NCI-H748 treated with DMSO at 0.1 percent for 48 hours (cell line): ENCODE results near the gene CHN2.

Experiments used
- DNase-seq: peaks from one replicate; lab custom pipeline; 2025; lab: John Stamatoyannopoulos, UW

The CHN2 gene

DNA sequence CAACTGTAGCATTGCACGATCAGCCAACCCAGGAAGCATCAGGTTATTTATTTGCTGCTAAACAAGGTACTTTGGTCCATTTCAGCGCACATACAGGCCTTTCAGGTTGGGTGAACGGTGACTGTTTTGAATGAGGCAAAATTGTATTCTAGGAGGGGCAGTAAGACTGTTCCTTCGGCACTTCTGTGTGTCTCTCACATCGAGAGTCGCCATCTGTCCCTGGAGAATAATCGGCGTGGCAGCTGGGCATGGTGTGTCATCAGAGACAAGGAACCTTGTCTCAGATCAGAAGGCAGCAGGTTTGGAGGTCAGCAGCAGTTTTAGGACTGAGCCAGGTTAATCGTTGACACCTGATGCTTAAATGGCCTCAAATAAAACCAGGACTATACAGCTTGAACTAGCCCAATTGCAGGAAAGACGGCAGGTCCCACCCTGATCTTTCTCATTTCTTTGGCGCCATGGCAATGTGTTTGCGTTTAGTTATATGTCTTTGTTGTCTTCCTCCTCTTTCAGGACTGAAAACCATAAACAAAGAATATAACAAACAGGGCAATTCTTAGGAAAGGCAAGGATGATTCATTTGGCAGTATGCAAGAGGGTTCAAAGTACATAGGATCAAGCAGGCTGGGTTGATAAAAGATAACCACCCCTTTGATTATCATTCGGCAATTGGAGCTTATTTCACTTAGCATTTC lies 277.0 kb downstream of the CHN2 start:
- DNase-seq = no peak

DNA sequence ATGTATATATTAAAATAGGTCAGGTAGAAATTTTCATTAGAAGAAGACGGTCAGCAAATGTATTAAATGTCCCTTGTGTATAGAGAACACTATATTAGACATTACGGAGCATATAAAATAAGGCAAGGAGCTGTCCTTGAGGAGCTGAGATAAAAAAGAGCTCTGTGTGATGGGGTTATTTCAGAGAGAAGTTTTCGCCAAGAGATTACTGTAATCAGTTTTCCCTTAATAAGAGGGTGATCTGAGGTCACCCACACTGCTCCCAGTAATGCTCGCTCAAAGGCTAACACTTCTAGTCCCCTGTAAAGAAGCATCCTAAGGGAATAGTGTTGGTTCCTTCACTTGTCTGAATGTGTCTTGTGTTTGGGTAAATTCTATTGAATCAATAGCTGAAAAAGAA lies 282.3 kb downstream of the CHN2 start:
- DNase-seq = no peak

DNA sequence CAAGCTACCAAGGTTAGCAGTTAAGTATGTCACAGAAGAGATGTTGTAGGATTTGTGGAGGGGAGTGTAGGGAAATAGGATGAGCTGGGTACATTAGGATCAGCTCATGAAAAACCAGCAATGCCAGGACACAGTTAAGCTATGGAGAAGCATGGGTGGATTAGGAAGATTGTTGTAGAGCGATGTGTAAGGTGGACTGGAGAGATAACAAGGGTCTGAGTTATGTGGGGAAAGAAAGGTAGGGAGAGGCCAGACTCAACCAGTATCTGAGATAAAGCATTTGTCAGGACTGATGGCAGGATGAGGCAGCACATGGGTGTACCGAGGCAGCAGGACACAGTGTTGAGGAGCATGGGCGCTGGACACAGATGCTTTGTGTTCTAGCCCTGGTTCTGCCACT lies 283.7 kb downstream of the CHN2 start:
- no peak for DNase-seq

DNA sequence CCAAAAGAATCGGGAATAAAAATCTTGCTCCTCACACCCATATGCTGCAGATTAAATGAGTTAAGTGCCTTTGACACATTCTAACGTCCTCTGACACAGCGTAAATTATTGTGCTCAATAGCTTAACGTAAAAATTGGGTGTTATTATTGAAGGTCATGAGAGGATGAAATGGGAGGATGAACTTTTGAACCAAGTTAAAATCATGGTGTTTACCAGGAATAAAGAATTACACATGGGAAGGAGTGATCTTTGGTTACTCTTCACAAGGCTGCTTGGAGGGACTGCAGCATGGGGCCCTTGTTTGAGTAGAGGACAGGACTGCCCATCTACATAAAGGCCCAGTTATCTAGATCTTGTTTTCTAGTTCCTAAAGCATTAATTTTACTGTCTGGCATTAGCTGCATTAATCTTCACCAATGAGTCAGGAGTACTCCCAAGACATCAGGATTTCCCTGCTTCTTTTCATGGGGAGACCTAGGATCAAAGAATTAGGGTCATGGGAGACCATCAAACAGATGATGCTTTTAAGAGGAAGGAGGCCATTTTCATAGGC lies 284.2 kb downstream of the CHN2 start:
- no peak for DNase-seq

DNA sequence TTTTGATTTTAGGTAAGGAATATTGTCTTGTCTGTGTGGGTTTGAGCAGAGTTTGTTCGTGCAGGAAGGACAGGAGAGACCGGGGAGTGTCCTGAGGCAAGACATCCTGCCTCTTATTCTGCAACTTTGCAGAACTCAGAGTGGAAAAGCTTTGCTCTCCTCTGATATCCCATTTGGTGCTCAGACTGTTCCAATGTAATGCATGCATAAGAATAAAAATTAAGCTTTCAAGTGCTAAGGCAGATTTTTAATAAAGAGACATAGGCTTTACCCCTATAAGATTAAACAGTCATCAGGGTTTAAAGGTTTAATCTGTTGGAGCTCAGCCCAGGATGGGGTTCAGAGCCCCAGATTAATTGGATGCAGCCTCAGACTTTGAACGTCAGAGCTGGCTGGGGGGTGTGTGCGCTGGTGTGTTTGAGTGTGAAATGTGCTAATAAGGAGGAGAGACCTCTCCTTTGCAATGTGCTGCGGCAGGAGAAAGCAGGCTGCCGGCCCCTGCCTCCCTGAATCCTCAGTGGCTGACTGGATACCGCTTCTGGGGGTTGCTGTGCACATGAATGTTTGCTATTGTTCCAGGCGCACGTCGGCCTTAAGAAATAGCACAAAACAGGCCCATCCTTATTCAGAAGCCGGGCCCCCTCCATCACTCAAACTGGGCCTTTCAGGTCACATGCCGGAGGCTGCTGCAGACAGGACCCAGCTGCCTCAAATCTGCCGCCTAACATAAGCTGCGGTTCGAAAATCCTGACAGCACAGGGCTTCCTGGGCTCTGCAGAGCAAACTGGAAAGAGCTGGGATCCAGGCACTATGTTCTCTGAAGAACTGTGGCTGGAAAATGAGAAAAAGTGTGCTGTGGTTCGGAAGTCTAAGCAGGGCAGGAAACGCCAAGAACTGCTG lies 285.0 kb downstream of the CHN2 start:
- DNase-seq = no peak

DNA sequence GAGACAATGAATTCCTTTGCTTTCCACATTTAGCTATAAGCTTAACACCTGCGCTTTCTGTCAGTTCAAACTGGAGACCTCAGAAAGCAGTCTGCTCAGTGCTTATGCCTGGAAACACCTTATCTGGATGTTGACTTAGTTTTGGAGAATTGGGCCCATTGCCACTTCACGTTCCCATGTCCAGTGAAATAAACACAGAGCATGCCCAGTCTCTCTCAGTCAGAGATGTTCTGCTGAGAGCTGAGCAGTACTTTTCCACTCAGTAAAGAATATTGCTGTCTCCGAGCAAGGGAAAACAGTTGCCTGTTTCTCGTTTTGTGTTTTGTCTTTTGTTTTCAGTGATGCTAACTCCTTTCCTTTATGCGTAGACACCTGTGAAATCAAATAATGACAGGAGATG lies 285.9 kb downstream of the CHN2 start:
- no peak for DNase-seq

DNA sequence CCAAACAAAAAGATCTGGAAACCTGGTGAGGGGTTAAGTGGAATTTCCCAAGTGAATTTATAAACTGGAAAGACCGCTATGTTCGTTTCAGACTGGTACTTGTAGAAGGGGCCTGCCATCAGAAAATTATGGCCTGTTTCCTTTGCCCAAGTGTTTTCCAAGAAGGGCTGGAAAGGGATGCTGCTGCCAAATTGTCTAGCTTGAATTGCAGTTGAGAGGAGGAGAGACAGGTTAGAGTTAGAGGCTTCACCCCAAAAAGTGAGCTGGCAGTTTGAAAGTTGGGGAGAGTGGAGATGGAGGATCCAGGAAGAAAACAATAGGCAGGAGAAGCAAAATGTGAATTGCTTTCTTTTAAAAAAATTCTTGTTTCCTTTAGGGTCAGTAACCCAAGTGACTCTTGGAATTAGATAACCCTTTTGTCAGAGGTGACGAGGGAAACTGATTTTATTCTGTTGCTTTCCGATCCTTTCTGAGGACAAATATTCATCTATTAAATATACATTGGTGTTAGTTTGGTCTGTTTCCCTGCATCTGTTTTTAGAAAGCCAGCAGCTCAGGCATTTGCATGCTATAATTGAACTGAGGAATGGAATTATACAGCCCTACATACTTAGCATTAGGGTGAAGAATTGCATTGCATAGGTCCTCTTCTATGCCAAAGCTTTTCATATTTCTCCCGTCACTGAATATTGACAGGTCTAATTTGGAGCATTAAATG lies 286.5 kb downstream of the CHN2 start:
- no peak for DNase-seq

DNA sequence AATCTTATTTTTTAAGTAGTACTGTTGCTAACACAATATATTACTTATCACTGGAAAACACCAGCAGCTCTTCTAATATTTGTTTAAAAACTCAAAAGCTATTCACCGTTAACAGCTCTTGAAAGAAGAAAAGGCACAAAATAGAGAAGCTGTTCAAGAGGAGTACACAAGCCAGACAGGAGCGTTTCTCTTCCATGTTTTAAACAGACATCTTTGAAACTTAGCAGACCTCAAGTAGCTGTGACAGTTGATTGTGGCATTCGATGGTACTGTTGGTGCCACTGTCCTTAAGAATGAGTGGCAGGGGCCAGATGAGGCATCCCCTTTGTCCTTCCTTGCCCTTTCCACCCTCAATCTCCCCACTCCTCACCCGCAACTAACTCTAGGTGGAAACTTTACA lies 287.5 kb downstream of the CHN2 start:
- no peak for DNase-seq

DNA sequence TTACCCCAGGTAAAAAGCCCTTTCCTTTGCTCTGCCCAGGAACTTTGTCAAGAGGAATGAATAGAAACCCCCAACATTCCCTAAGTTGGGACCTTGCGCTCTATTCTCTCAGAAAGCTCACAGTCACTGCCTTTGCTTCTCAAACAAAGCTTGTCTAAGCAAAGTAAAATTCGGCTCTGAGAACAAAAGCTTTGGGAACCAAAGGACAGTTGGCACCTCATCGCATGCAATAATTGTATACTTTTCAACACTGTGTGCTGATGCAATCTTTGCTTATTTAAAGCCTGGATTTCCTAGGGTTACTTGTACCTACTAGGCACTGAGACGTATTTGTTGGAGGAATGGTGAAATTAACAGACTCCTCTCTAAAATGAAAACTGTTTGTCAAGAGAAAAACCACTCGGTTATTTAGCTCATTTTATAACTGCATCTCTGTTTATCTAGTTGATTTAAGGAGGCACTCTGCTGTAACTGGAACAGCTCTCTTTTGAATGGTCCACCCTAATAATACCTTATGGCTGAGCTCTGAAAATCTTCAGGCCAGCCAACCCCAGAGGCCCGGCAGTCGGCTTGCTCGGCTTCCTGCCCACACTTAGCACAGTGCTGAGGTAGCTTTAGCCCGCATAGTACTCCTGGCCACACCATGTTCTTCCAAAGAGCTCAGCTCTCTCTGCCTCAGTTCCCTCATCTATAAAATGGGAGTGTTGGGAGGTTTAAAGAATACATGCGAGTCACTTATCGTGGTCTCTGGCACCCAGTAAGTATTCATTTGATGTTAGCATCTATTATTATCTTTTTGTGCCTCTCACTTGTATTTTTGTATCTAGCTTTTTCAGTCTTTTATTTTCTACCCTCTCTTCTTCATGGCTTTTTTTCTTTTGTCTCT lies 288.9 kb downstream of the CHN2 start:
- DNase-seq = peak; percentile 14

DNA sequence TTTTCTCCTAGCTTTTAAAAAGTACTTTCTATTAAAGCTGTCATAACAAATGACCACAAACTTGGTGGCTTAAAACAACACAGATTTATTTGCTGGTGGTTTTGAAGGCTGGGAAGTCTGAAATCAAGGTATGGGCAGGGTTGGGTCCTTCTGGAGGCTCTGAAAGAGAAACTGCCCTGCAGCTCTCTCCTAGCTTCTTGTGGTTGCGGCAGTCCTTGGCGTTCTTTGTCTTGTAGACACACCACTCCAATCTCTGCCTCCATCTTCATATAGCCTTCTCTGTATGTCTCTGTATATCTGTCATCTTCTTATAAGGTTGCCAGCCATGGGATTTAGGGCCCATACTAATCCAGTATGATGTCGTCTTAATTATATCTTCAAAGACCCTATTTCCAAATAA lies 289.7 kb downstream of the CHN2 start:
- DNase-seq = no peak

DNA sequence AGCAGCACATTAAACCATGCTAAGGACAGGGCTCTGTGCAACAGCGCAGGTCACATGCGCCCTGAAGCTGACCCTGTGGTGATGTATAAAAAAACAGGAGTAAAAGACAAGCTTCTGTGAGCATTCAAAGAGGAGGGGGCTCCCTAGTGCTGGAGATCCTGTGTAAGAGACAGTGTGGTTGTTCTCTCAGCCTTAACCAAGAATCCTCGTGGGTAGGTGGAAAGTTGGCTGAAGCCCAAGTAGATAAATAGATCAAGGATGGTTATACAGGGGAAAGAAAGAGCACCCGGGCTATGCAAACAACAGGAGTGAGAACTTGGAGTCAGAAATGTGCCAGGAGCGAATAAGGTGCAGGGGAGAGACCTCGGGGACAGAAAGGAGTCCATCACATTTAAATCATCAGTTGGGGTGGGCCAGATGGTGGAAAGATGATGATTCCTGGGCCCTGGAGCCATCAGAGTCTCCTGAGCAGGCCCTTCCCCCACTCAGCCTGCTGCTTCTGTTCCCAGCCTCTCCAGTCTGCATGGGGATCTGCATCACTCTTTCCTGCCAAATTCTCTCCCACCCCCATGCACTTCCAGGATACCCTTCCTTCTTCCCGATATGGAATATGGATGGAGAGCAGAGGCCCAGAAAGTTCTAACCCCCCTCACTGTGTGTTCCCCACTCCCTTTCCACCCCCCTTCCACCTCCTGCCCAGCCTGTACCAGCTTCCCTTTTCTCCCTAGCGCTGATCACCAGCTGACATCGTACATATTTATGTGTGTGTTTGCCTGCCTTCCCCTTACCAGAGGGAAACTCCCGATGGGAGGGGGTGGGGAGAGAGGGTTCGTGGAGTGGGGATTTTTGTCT lies 291.0 kb downstream of the CHN2 start:
- DNase-seq = no peak

DNA sequence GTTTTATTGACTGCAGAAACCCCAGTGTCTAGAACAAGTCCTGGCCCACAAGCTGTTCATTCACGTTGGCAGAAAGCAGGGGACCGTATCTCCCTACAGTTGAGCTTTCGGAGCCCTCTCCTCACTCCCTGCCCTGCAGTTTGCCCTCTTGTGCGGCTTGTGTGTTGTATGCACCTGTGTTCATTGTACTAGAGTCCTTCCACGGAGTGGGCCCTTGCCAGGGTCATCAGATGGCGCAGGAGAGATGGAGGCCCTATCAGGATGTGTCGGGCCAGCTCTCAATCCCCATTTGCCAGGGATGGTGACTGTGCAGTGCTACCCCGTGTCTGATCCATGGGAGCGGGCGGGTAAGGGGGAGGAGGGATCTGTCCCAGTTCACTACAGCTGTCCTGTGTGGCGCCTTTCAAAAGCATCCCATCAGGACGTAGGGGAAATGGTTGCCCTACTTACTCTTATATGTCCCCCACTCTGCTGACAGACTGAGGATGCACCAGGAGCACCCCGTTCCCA lies 291.7 kb downstream of the CHN2 start:
- no peak for DNase-seq

DNA sequence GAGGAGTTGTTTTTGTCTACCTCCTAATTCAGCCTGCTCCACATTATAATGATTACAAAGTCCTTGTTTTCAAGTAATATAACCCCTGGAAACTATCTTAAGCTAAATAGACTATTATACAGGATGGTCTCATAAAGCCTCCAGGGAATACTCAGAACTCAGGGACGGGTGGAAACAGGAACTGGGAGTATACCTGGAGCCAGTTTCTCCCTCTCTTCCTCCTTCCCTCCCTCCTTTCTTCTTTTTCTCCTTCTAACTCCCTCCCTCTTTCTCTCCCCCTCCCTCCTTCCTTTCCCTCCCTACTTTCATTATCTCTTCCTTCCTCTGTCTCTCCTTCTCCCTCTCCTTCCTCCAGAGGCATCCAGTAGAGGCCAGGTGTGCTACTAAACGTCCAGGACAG lies 292.8 kb downstream of the CHN2 start:
- no peak for DNase-seq

DNA sequence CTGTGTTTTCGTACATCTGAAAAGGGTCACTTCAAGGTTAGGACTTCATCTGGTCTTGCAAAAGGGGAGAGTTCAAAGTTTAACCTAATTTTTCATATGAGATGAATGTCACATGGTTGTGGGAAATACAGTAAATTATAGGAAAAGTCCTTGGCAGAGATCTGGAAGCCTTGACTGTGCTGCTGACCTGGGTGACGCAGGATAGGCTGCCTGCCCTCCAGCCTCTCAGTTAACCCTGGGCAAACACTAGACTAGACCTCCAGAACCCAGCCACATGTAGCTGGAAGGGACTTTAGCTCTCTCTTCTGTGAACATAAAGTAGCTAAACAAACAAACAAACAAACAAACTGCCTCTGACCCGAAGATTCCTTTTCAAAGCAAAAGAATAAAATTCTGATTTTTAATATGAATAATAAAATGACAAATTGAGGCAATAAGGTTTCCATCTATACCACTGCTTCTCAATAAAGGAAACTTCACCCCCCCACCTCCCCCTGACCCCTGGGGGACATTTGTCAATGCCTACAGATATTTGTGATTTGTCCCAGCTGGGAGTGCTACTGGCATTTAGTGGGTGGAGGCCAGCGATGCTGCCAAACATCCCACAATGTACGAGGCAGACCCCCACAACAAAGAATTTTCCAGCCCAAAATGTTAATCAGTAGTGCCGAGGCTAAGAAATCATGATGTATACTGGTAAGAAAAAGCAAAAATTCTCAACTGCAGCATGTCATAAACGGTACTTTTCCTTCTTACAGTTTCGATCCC lies 293.8 kb downstream of the CHN2 start:
- DNase-seq = no peak

DNA sequence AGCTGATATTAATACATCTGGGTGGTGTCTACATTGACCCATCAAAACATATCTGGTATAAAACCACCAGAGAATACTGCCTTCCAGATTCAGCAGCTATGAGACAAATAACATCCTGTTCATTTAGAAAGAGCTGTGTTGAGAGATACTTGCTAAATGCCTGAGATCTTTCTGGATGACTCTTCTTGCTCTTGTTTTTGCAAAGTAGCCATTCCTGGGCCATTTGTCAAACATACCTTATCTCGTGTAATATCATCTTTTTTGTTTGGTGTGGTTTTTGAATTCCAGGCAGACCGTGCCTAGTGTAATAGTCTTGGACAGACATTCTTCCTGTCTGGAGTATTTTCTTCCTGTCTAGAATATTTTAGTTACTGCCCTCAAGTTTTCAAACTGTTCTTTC lies 294.4 kb downstream of the CHN2 start:
- no peak for DNase-seq

DNA sequence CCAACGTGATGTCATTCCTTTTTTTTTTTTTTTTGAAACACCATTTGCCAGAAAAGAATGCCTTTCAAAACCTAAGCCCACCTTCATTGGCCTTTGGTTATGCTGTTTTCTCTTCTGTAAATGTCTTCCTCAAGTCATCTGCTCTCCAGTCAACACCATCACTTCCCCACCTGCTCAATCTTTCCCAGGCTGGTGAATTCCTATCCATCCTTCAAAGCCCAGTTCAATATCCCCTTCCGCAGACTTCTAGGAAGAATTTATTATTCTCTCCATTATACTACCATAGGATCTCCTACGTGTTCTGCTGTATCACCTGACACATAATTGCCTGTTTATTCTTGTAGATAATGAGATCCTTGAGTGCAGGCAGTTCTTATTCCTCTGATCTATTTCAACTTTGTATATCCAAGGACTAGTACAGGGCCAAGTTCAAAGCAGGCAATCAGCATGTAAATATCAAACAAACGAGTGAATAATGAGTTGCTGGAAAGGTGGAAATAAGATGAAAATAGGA lies 295.6 kb downstream of the CHN2 start:
- no peak for DNase-seq

DNA sequence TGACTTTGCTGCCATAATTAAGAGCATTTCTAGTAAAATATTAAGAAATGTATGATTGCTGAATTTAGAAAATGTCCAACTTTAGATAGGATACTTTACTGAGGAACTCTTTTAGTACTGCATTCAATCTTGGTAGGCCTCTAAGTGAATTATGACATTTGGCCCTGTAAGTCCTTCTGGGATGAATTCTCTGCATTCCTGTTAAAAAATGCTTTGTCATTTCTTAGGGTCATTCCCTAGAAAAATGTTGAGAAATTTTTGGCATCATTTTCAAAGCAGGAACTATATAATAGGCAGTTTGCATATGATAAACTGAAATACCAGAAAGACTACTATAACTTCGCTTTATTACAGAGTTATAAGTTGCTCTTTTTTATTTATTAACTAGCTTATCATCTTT lies 299.8 kb downstream of the CHN2 start:
- no peak for DNase-seq

DNA sequence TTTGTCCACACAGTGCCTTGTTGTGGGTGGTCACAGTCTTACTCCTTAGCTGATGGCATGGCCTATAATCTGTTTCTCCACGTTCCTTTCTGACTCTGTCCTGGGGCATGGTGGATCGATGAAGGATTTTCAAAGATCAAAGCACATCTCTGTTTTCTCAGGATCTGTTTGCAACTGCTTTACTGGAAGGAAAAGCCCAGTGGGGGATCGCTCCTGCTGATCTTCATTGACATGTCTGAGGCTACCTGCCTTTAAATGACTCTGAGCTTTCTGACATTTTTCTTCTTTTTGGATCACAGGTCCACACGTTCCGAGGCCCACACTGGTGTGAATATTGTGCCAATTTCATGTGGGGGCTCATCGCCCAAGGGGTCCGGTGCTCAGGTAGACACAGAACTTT lies 301.1 kb downstream of the CHN2 start:
- no peak for DNase-seq

DNA sequence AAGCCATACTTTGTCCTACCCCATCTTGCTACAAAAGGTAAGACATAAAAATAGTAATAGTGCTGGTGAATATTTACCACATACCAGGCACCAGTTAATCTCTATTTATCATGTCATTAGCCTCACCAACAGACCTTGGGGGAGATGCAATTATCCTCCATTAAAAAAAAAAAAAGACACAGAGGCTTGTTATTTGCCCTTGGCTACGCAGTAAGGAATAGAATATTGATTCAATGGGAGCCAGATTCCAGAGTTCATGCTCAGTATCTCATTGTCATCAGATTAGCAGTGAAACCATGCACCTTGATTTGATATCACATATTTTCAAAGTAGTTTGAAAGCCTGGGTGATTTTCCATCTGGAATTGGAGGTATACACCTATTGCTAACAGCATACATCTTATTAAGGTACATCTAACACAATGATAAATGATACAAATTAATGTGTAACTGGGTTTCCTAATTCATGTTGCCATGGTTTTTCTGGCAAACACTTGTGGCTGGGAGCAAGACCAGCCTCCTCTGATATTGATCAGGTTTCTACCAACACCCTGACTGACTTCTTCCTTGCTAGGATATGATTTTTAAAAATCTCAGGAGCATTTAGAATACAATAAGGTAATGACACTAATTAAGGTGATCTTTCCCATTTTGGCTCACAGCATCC lies 301.9 kb downstream of the CHN2 start:
- peak; percentile 79 for DNase-seq
